Stimulated activated CD4-positive, alpha-beta T cell treated with anti-CD3 and anti-CD28 coated beads, Interleukin-1b, Interleukin-23, amount 100 ng/mL, for 24 hours (primary cell): ENCODE results near the gene MED25.

Experiments used
- DNase-seq, 4 experiments: peaks; one replicate each; pipeline ENCODE4 v3.0.0-alpha.2; 2020; ENCODE audit warnings: low read depth in 4 of 4, low spot score in 1 of 4

MED25 gene

GRCh38 chr19:49843265-49843664 lies 25.2 kb downstream of the MED25 start:
- DNase-seq: no peak

GRCh38 chr19:49844138-49845095 lies 26.3 kb downstream of the MED25 start:
- no peak for DNase-seq

GRCh38 chr19:49845414-49845813 lies 27.3 kb downstream of the MED25 start:
- no peak for DNase-seq

GRCh38 chr19:49846408-49846807 lies 28.3 kb downstream of the MED25 start:
- DNase-seq: no peak

- no peak for DNase-seq
Observed at GRCh38 chr19:49847731-49848696, 29.9 kb downstream of the MED25 start.

GRCh38 chr19:49848938-49849337 lies 30.8 kb downstream of the MED25 start:
- no peak for DNase-seq

- DNase-seq: no peak
Observed at GRCh38 chr19:49849433-49850220, 31.5 kb downstream of the MED25 start.

GRCh38 chr19:49850221-49850486 lies 32.1 kb downstream of the MED25 start:
- DNase-seq: no peak

GRCh38 chr19:49850487-49851342 lies 32.6 kb downstream of the MED25 start, which contains the start of gene PTOV1:
Gene PTOV1, plus strand, starts transcription at chr19:49851159.
- peak; percentile 78 to 85 (median 80) for DNase-seq

- no peak for DNase-seq
Observed at GRCh38 chr19:49851456-49852259, 33.6 kb downstream of the MED25 start.

GRCh38 chr19:49852631-49853126 lies 34.6 kb downstream of the MED25 start:
- no peak for DNase-seq

- no peak for DNase-seq
Observed at GRCh38 chr19:49853852-49854377, 35.8 kb downstream of the MED25 start.

- no peak for DNase-seq
Observed at GRCh38 chr19:49854378-49855263, 36.5 kb downstream of the MED25 start.

- DNase-seq: no peak
Observed at GRCh38 chr19:49855277-49855675, 37.2 kb downstream of the MED25 start.

- no peak for DNase-seq
Observed at GRCh38 chr19:49855676-49856573, 37.8 kb downstream of the MED25 start.

GRCh38 chr19:49856574-49857021 lies 38.5 kb downstream of the MED25 start:
- DNase-seq: no peak
